ENCODE measurements around the gene FABP3.
A peak's percentile ranks its signal among the peaks of the same experiment; 100 is the strongest.

Gene FABP3

GRCh38 chr1:31371121-31371959 lies 1.5 kb downstream of the FABP3 start:
- no peak for DNase-seq

- no peak for DNase-seq
Measured at GRCh38 chr1:31370565-31370964, 2.3 kb downstream of the FABP3 start.

GRCh38 chr1:31370021-31370420 lies 2.9 kb downstream of the FABP3 start:
- DNase-seq: no peak

- DNase-seq: no peak
Measured at GRCh38 chr1:31368611-31369107, 4.2 kb downstream of the FABP3 start.

- DNase-seq: no peak
Measured at GRCh38 chr1:31366796-31367195, 6.1 kb downstream of the FABP3 start.

- no peak for DNase-seq
Measured at GRCh38 chr1:31364561-31365250, 8.2 kb downstream of the FABP3 start.

- DNase-seq: no peak
Measured at GRCh38 chr1:31362032-31362431, 10.8 kb downstream of the FABP3 start.

- no peak for DNase-seq
Measured at GRCh38 chr1:31361607-31362006, 11.3 kb downstream of the FABP3 start.

GRCh38 chr1:31356427-31356826 lies 16.4 kb downstream of the FABP3 start:
- DNase-seq: no peak

- DNase-seq: no peak
Measured at GRCh38 chr1:31354283-31354682, 18.6 kb downstream of the FABP3 start.

- DNase-seq: no peak
Measured at GRCh38 chr1:31348449-31348848, 24.4 kb downstream of the FABP3 start.

GRCh38 chr1:31346785-31347184 lies 26.1 kb downstream of the FABP3 start:
- DNase-seq: no peak

GRCh38 chr1:31345635-31346034 lies 27.2 kb downstream of the FABP3 start:
- DNase-seq: no peak

GRCh38 chr1:31344503-31344902 lies 28.4 kb downstream of the FABP3 start:
- no peak for DNase-seq

GRCh38 chr1:31336687-31337467 lies 36.0 kb downstream of the FABP3 start:
- DNase-seq: no peak

- peak; percentile 4 for DNase-seq
Measured at GRCh38 chr1:31335007-31335406, 37.9 kb downstream of the FABP3 start.

- DNase-seq: no peak
Measured at GRCh38 chr1:31327381-31327780, 45.5 kb downstream of the FABP3 start.

- DNase-seq: no peak
Measured at GRCh38 chr1:31326461-31326860, 46.4 kb downstream of the FABP3 start.

- DNase-seq: no peak
Measured at GRCh38 chr1:31324992-31325391, 47.9 kb downstream of the FABP3 start.

- DNase-seq: no peak
Measured at GRCh38 chr1:31324093-31324492, 48.8 kb downstream of the FABP3 start.

GRCh38 chr1:31318146-31318545 lies 54.7 kb downstream of the FABP3 start:
- no peak for DNase-seq

- no peak for DNase-seq
Measured at GRCh38 chr1:31315902-31316301, 57.0 kb downstream of the FABP3 start.
